Activated CD8-positive, alpha-beta memory T cell treated with anti-CD3 and anti-CD28 coated beads, Interleukin-2, amount 50 U/mL, for 24 hours (primary cell): ENCODE results near the gene TMBIM6.
"Not testable (repeated sequence)": the region's sequence is repeated elsewhere in the genome, so short reads cannot be mapped to it uniquely, and the experiment has no call there.

Source experiments
- DNase-seq: peaks from one replicate; pipeline ENCODE4 v3.0.0-alpha.2; 2020; ENCODE audit errors: extremely low read depth

TMBIM6 gene

GRCh38 chr12:49776413-49776812 lies 35.1 kb downstream of the TMBIM6 start:
- DNase-seq: no peak

GRCh38 chr12:49776858-49777257 lies 35.5 kb downstream of the TMBIM6 start:
- no peak for DNase-seq

- no peak for DNase-seq
Observed at GRCh38 chr12:49777341-49777740, 36.0 kb downstream of the TMBIM6 start.

- peak; percentile 45 for DNase-seq
Observed at GRCh38 chr12:49777800-49778748, 36.7 kb downstream of the TMBIM6 start.

GRCh38 chr12:49779581-49779980 lies 38.2 kb downstream of the TMBIM6 start:
- no peak for DNase-seq

GRCh38 chr12:49780914-49781313 lies 39.6 kb downstream of the TMBIM6 start:
- DNase-seq: not testable (repeated sequence)

GRCh38 chr12:49783917-49784676 lies 42.7 kb downstream of the TMBIM6 start:
- DNase-seq: no peak

- DNase-seq: no peak
Observed at GRCh38 chr12:49784756-49785409, 43.5 kb downstream of the TMBIM6 start.

- no peak for DNase-seq
Observed at GRCh38 chr12:49787672-49788071, 46.3 kb downstream of the TMBIM6 start.

- no peak for DNase-seq
Observed at GRCh38 chr12:49789992-49790391, 48.6 kb downstream of the TMBIM6 start.

GRCh38 chr12:49790741-49791555 lies 49.6 kb downstream of the TMBIM6 start:
- no peak for DNase-seq

GRCh38 chr12:49791700-49792099 lies 50.3 kb downstream of the TMBIM6 start:
- DNase-seq: no peak

GRCh38 chr12:49792181-49792970 lies 51.0 kb downstream of the TMBIM6 start:
- no peak for DNase-seq

GRCh38 chr12:49792976-49793580 lies 51.7 kb downstream of the TMBIM6 start:
- no peak for DNase-seq

- no peak for DNase-seq
Observed at GRCh38 chr12:49793620-49794019, 52.3 kb downstream of the TMBIM6 start.

- DNase-seq: no peak
Observed at GRCh38 chr12:49794021-49794420, 52.7 kb downstream of the TMBIM6 start.

- DNase-seq: no peak
Observed at GRCh38 chr12:49794811-49795653, 53.7 kb downstream of the TMBIM6 start.

GRCh38 chr12:49795654-49796105 lies 54.3 kb downstream of the TMBIM6 start:
- DNase-seq: no peak

- DNase-seq: no peak
Observed at GRCh38 chr12:49796155-49796554, 54.8 kb downstream of the TMBIM6 start.
